HEK293T (cell line): ENCODE results near the gene ICAM1.

ENCODE experiments used
- BHLHE40 ChIP-seq: fragments of 450-650 bp; IDR thresholded peaks from 2 replicates; pipeline ENCODE4 v1.6.1; 2016; ENCODE audit warnings: mild to moderate bottlenecking, moderate library complexity, borderline replicate concordance
- FOXA1 ChIP-seq: fragments of 450-650 bp; IDR thresholded peaks from 2 replicates; pipeline ENCODE4 v1.6.1; 2016; ENCODE audit warnings: mild to moderate bottlenecking
- ZNF384 ChIP-seq: fragments of 450-650 bp; IDR thresholded peaks from 2 replicates; pipeline ENCODE4 v1.6.1; 2016

- no peak for TF ChIP-seq ZNF384
- no peak for TF ChIP-seq BHLHE40
- TF ChIP-seq FOXA1, result no peak
These were observed 22.1 kb downstream of the ICAM1 start for GRCh38 chr19:10292789-10293636.
